DMS153 treated with DMSO at 0.1 percent for 48 hours (cell line): Measurements from ENCODE around the gene CDYL2.

Source experiments
- DNase-seq: peaks from one replicate; lab custom pipeline; 2025; ENCODE audit not compliant: unreplicated experiment; lab: John Stamatoyannopoulos, UW

The CDYL2 gene

GRCh38 chr16:80708823-80709222 lies 95.6 kb downstream of the CDYL2 start:
- no peak for DNase-seq

GRCh38 chr16:80707686-80708085 lies 96.7 kb downstream of the CDYL2 start:
- DNase-seq: no peak

GRCh38 chr16:80705596-80705995 lies 98.8 kb downstream of the CDYL2 start:
- no peak for DNase-seq

- DNase-seq: no peak
These were observed 99.5 kb downstream of the CDYL2 start for GRCh38 chr16:80704751-80705505.

- no peak for DNase-seq
These were observed 101.0 kb downstream of the CDYL2 start for GRCh38 chr16:80703131-80704071.

GRCh38 chr16:80702696-80703095 lies 101.7 kb downstream of the CDYL2 start:
- DNase-seq: no peak

GRCh38 chr16:80700558-80700957 lies 103.8 kb downstream of the CDYL2 start:
- no peak for DNase-seq

- DNase-seq: no peak
These were observed 109.4 kb downstream of the CDYL2 start for GRCh38 chr16:80695020-80695419.

GRCh38 chr16:80693553-80693952 lies 110.8 kb downstream of the CDYL2 start:
- no peak for DNase-seq

- DNase-seq: no peak
These were observed 112.1 kb downstream of the CDYL2 start for GRCh38 chr16:80692270-80692669.

- no peak for DNase-seq
These were observed 113.2 kb downstream of the CDYL2 start for GRCh38 chr16:80691111-80691741.

GRCh38 chr16:80689487-80689886 lies 114.9 kb downstream of the CDYL2 start:
- no peak for DNase-seq

- DNase-seq: no peak
These were observed 116.8 kb downstream of the CDYL2 start for GRCh38 chr16:80687606-80688005.

- no peak for DNase-seq
These were observed 119.5 kb downstream of the CDYL2 start for GRCh38 chr16:80684906-80685305.

GRCh38 chr16:80684136-80684765 lies 120.1 kb downstream of the CDYL2 start:
- no peak for DNase-seq

- no peak for DNase-seq
These were observed 120.8 kb downstream of the CDYL2 start for GRCh38 chr16:80683646-80684045.

GRCh38 chr16:80682421-80683070 lies 121.9 kb downstream of the CDYL2 start:
- no peak for DNase-seq

GRCh38 chr16:80681436-80681835 lies 123.0 kb downstream of the CDYL2 start:
- no peak for DNase-seq

- DNase-seq: no peak
These were observed 123.6 kb downstream of the CDYL2 start for GRCh38 chr16:80680839-80681238.

GRCh38 chr16:80680046-80680445 lies 124.4 kb downstream of the CDYL2 start:
- no peak for DNase-seq

- no peak for DNase-seq
These were observed 129.5 kb downstream of the CDYL2 start for GRCh38 chr16:80674884-80675283.
